Neuronal stem cell (in vitro differentiated cells): ENCODE results near the gene RTL10.
A peak's percentile ranks its signal among the peaks of the same experiment; 100 is the strongest.

Source experiments
- DNase-seq: peaks from one replicate; pipeline ENCODE4 v3.0.0-alpha.2; 2013; ENCODE audit warnings: low spot score
- H2AFZ ChIP-seq: one replicate; pipeline ENCODE4 v1.6.1; 2013; ENCODE audit warnings: mild to moderate bottlenecking, low read length, inconsistent platforms
- H2AK5ac ChIP-seq: 2 replicates; pipeline ENCODE4 v1.6.1; 2013; ENCODE audit warnings: low read depth, mild to moderate bottlenecking, inconsistent platforms, low read length, moderate library complexity, mixed read lengths
- H2BK120ac ChIP-seq: 2 replicates; pipeline ENCODE4 v1.6.1; 2013; ENCODE audit warnings: low read depth, mild to moderate bottlenecking, inconsistent platforms, low read length, moderate library complexity, mixed read lengths
- H2BK12ac ChIP-seq: one replicate; pipeline ENCODE4 v1.6.1; 2013; ENCODE audit warnings: low read length, inconsistent platforms
- H2BK15ac ChIP-seq: 2 replicates; pipeline ENCODE4 v1.6.1; 2013; ENCODE audit warnings: mild to moderate bottlenecking, low read length, inconsistent platforms, mixed read lengths
- H2BK5ac ChIP-seq: one replicate; pipeline ENCODE4 v1.6.1; 2013; ENCODE audit warnings: inconsistent platforms, mild to moderate bottlenecking, low read length, moderate library complexity
- H3K14ac ChIP-seq: one replicate; pipeline ENCODE4 v1.6.1; 2013; ENCODE audit warnings: low read length, inconsistent platforms
- H3K18ac ChIP-seq: 2 replicates; pipeline ENCODE4 v1.6.1; 2013; ENCODE audit warnings: low read length, inconsistent platforms
- H3K23ac ChIP-seq: 2 replicates; pipeline ENCODE4 v1.6.1; 2013; ENCODE audit warnings: low read depth, mild to moderate bottlenecking, mixed read lengths, low read length, inconsistent platforms; ENCODE audit not compliant: poor library complexity
- H3K27ac ChIP-seq: replicated peaks from 3 replicates; pipeline ENCODE4 v1.5.1; 2013; ENCODE audit warnings: low read length, inconsistent platforms
- H3K27me3 ChIP-seq, 3 experiments: 2 replicates each; pipeline ENCODE4 v1.6.1; 2013; ENCODE audit warnings: low read length in 3 of 3, mild to moderate bottlenecking in 2 of 3, inconsistent platforms in 1 of 3, low read depth in 1 of 3, mixed read lengths in 1 of 3, moderate library complexity in 1 of 3; ENCODE audit not compliant: control insufficient read depth in 3 of 3, insufficient read depth in 3 of 3
- H3K36me3 ChIP-seq, 2 donors: replicated peaks in 1 of 2; 2 replicates each; pipeline ENCODE4 v1.6.1; 2013; ENCODE audit warnings: low read length in 2 of 2; ENCODE audit not compliant: control insufficient read depth in 2 of 2, insufficient read depth in 2 of 2
- H3K4ac ChIP-seq: 2 replicates; pipeline ENCODE4 v1.6.1; 2013; ENCODE audit warnings: inconsistent platforms, mild to moderate bottlenecking, low read length, moderate library complexity
- H3K4me1 ChIP-seq, 2 donors: 1 replicate in 1 of 2; 2 replicates in 1 of 2; pipeline ENCODE4 v1.6.1; 2013; ENCODE audit warnings: low read length in 2 of 2, low read depth in 1 of 2; ENCODE audit not compliant: control insufficient read depth in 2 of 2, insufficient read depth in 1 of 2
- H3K4me2 ChIP-seq: one replicate; pipeline ENCODE4 v1.6.1; 2013; ENCODE audit warnings: mild to moderate bottlenecking, low read length, inconsistent platforms; ENCODE audit not compliant: insufficient read depth, poor library complexity, severe bottlenecking
- H3K4me3 ChIP-seq, 2 donors: 2 replicates each; pipeline ENCODE4 v1.5.1; 2013; ENCODE audit warnings: low read length in 2 of 2, mild to moderate bottlenecking in 2 of 2, inconsistent platforms in 1 of 2, moderate library complexity in 1 of 2
- H3K79me1 ChIP-seq: one replicate; pipeline ENCODE4 v1.6.1; 2013; ENCODE audit warnings: low read depth, mild to moderate bottlenecking, inconsistent platforms, low read length, moderate library complexity
- H3K9ac ChIP-seq: one replicate; pipeline ENCODE4 v1.6.1; 2013; ENCODE audit warnings: mild to moderate bottlenecking, low read depth, low read length, inconsistent platforms; ENCODE audit not compliant: poor library complexity
- H3K9me3 ChIP-seq, 2 donors: replicated peaks in 1 of 2; 2 replicates each; pipeline versions ENCODE3 to v1.6.1; 2013; ENCODE audit warnings: low read length in 2 of 2, mild to moderate bottlenecking in 2 of 2, inconsistent platforms in 1 of 2, low read depth in 1 of 2, mixed read lengths in 1 of 2, moderate library complexity in 1 of 2; ENCODE audit not compliant: control insufficient read depth in 2 of 2, insufficient read depth in 1 of 2
- H4K8ac ChIP-seq: one replicate; pipeline ENCODE4 v1.6.1; 2013; ENCODE audit warnings: low read depth, mild to moderate bottlenecking, inconsistent platforms, low read length, moderate library complexity
- H4K91ac ChIP-seq: one replicate; pipeline ENCODE4 v1.6.1; 2013; ENCODE audit warnings: low read length, low read depth, mild to moderate bottlenecking, inconsistent platforms; ENCODE audit not compliant: poor library complexity
- WGBS, 2 donors: extraction: QIAGEN DNeasy Blood & Tissue Kit; methylation state at CpG; one replicate each; pipeline ENCODE4 v1.1.7; 2013; ENCODE audit warnings: missing lambda C conversion rate in 2 of 2, mixed read lengths in 1 of 2; ENCODE audit not compliant: insufficient read length in 2 of 2, insufficient replicate concordance in 1 of 2; ENCODE audit errors: extremely low coverage in 2 of 2; 5-methylcytosine and 5-hydroxymethylcytosine counted together

RTL10 gene

GRCh38 chr22:19859861-19860510, 5.3 kb upstream of the RTL10 start:
- Histone ChIP-seq H4K91ac (no peak overlapping the region), H3K4me2 (no peak overlapping the region), H3K4me1 (peaks cover 3 to 4% of the 10 kb centered on the region in 2 donors), H3K18ac (no peak overlapping the region), H3K23ac (no peak overlapping the region), H3K4ac (no peak overlapping the region), H3K27ac (no peak overlapping the region), H2AFZ (no peak overlapping the region), H3K4me3 (no peak overlapping the region), H4K8ac (no peak overlapping the region), H3K9me3 (no peaks in the 10 kb centered on the region), H3K9ac (no peak overlapping the region), H3K14ac (no peak overlapping the region), H2BK12ac (no peak overlapping the region), H3K27me3 (no peaks in the 10 kb centered on the region), H2AK5ac (no peak overlapping the region), H2BK15ac (no peak overlapping the region), H2BK120ac (no peak overlapping the region), H3K36me3 (no peaks in the 10 kb centered on the region), H3K79me1 (peaks cover 6% of the 10 kb centered on the region), H2BK5ac (no peak overlapping the region)
- no peak for DNase-seq
- no CpG with 5 or more reads among the region's 8 CpGs for WGBS, 2 donors

GRCh38 chr22:19857382-19857781, 2.7 kb upstream of the RTL10 start:
- Histone ChIP-seq H2BK5ac (no peak overlapping the region), H2BK12ac (no peak overlapping the region), H3K27me3 (no peaks in the 10 kb centered on the region), H3K23ac (no peak overlapping the region), H3K27ac (no peak overlapping the region), H3K4ac (no peak overlapping the region), H3K79me1 (peaks cover 13% of the 10 kb centered on the region), H3K4me3 (no peak overlapping the region), H2AK5ac (no peak overlapping the region), H2AFZ (no peak overlapping the region), H3K14ac (no peak overlapping the region), H3K4me1 (peaks cover 12 to 15% of the 10 kb centered on the region in 2 donors), H4K8ac (no peak overlapping the region), H2BK15ac (no peak overlapping the region), H3K18ac (no peak overlapping the region), H3K36me3 (peaks cover under 1 to 6% of the 10 kb centered on the region in 2 donors), H4K91ac (no peak overlapping the region), H3K9ac (no peak overlapping the region), H2BK120ac (no peak overlapping the region), H3K4me2 (no peak overlapping the region), H3K9me3 (no peaks in the 10 kb centered on the region)
- no peak for DNase-seq
- WGBS, 2 donors, result 100% methylated on average over 1 of the region's 3 CpGs; no CpG with 5 or more reads in 1 of the 2 donors

- peak overlapping the region; percentile 18 for H2BK12ac ChIP-seq
- H3K14ac ChIP-seq, result peak overlapping the region; percentile 99
- H3K36me3 ChIP-seq, result peaks cover 17 to 23% of the 10 kb centered on the region in 2 donors
- H2AK5ac ChIP-seq, result peak overlapping the region; percentile 36
- peaks cover 24% of the 10 kb centered on the region for H3K79me1 ChIP-seq
- peak overlapping the region; percentile 1 for H2BK120ac ChIP-seq
- peak overlapping the region; percentile 55 for H3K27ac ChIP-seq
- H4K91ac ChIP-seq, result no peak overlapping the region
- peak overlapping the region; percentile 92 for H3K4me2 ChIP-seq
- peaks cover 12 to 15% of the 10 kb centered on the region in 2 donors for H3K4me1 ChIP-seq
- H3K9me3 ChIP-seq, result no peaks in the 10 kb centered on the region
- H2BK5ac ChIP-seq, result peak overlapping the region; percentile 98
- no peaks in the 10 kb centered on the region for H3K27me3 ChIP-seq
- H2BK15ac ChIP-seq, result peak overlapping the region; percentile 90
- peak overlapping the region; percentile 100 for H3K23ac ChIP-seq
- peak overlapping the region; percentile 97 for H3K9ac ChIP-seq
- peak overlapping the region; percentile 91 to 92 for H3K4me3 ChIP-seq
- DNase-seq, result no peak
- H2AFZ ChIP-seq, result peak overlapping the region; percentile 95
- peak overlapping the region; percentile 86 for H4K8ac ChIP-seq
- no CpG with 5 or more reads among the region's 24 CpGs for WGBS, 2 donors
- H3K4ac ChIP-seq, result peak overlapping the region; percentile 86
- H3K18ac ChIP-seq, result peak overlapping the region; percentile 100
Measured at GRCh38 chr22:19855504-19856409, 1.1 kb upstream of the RTL10 start.
